ENCODE data around the gene ANKRD35. TPM values are rescaled to one million over a fixed set of nuclear protein-coding genes. Genes with fewer than 3 reads are reported as not detected.

Gene ANKRD35
- polyA plus RNA-seq, 1 of the 3 experiments (the other 2 are of a cell fraction) = 0.08 TPM

GRCh38 chr1:145886816-145887215, 1.1 kb upstream of the ANKRD35 start:
- Histone ChIP-seq H3K79me2 (ENCODE audit: insufficient read depth) (no peaks in the 10 kb centered on the region), H3K9ac (no peak overlapping the region), H3K27me3 (ENCODE audit: insufficient read depth) (no peaks in the 10 kb centered on the region), H4K20me1 (ENCODE audit: insufficient read depth) (no peaks in the 10 kb centered on the region), H3F3A (replicated peaks; ENCODE audit: insufficient read depth) (peaks cover 14% of the 10 kb centered on the region), H3K4me3 (ENCODE audit: low read depth in 2 of 2, low read length in 1 of 2) (no peak overlapping the region), H3K9me2 (no peaks in the 10 kb centered on the region), H3K27ac (ENCODE audit: low read depth in 2 of 2, low read length in 1 of 2) (no peak overlapping the region), H3K4me1 (ENCODE audit: control insufficient read depth in 1 of 2, insufficient read depth in 2 of 2, low read depth in 1 of 2, low read length in 1 of 2) (peaks cover 10 to 27% of the 10 kb centered on the region in 2 experiments), H3K9me3 (no peaks in the 10 kb centered on the region), H3K36me3 (replicated peaks in 1 of 2; ENCODE audit: control insufficient read depth in 1 of 2, insufficient read depth in 2 of 2, low read length in 1 of 2) (no peaks in the 10 kb centered on the region), H3K4me2 (no peak overlapping the region), H2AFZ (ENCODE audit: low read depth) (no peak overlapping the region)
- WGBS (ENCODE audit: low lambda C conversion rate) = 83% methylated on average over 8 of the region's 8 CpGs
- CTCF ChIA-PET = interaction anchor here (1.1 to 4.2 kb wide), 4 partner anchors 23 to 121 kb away, joined by 3 to 20 read pairs (median 12); partner anchors contain the start of genes ITGA10 and NUDT17
- DNase-seq = no peak
- TF ChIP-seq YY1 (IDR thresholded peaks at IDR 0.05; ENCODE audit: low read depth) = no peak
- no peak for TF ChIP-seq FOSL2 (IDR thresholded peaks at IDR 0.05; ENCODE audit: borderline replicate concordance, low read depth)
- TF ChIP-seq, protein P1, sequence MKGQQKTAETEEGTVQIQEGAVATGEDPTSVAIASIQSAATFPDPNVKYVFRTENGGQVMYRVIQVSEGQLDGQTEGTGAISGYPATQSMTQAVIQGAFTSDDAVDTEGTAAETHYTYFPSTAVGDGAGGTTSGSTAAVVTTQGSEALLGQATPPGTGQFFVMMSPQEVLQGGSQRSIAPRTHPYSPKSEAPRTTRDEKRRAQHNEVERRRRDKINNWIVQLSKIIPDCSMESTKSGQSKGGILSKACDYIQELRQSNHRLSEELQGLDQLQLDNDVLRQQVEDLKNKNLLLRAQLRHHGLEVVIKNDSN (IDR thresholded peaks at IDR 0.05; ENCODE audit: borderline replicate concordance, low read depth) = no peak
- POLR2A ChIA-PET = no interaction called here

DNA sequence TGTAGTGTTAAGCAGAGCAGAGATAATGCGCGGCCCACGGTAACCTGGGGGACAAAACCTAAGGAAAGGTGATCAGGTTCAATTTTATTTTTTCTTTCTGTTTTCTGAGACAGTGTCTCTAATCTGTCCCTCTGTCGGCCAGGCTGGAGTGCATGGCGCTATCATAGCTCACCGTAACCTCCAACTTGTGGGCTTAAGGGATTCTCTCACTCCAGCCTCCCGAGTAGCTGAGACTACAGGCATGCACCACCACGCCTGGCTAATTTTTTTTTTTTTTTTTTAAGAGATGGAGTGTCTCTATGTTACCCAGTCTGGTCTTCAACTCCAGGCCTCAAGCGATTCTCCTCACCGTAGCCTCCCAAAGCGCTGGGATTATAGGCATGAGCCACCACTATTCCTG, 724 bp upstream of the ANKRD35 start:
- no peaks in the 10 kb centered on the region for H3K9me2 ChIP-seq
- H4K20me1 ChIP-seq (ENCODE audit: insufficient read depth) = no peaks in the 10 kb centered on the region
- POLR2A ChIA-PET = interaction anchor here (1.4 kb wide), 1 partner anchor 27 kb away, joined by 8 read pairs; the partner anchor contains the start of gene PIAS3
- TF ChIP-seq POLR2AphosphoS5 (IDR thresholded peaks at IDR 0.05; ENCODE audit: low read depth, low read length) = no peak
- H3K4me2 ChIP-seq = peak overlapping the region; percentile 87
- no peaks in the 10 kb centered on the region for H3K27me3 ChIP-seq (ENCODE audit: insufficient read depth)
- H2AFZ ChIP-seq (ENCODE audit: low read depth) = peak overlapping the region; percentile 92
- H3K79me2 ChIP-seq (ENCODE audit: insufficient read depth) = no peaks in the 10 kb centered on the region
- H3K36me3 ChIP-seq (replicated peaks in 1 of 2; ENCODE audit: control insufficient read depth in 1 of 2, insufficient read depth in 2 of 2, low read length in 1 of 2) = no peaks in the 10 kb centered on the region
- 52% methylated on average over 11 of the region's 11 CpGs for WGBS (ENCODE audit: low lambda C conversion rate)
- H3K9me3 ChIP-seq = no peaks in the 10 kb centered on the region
- no peak overlapping the region for H3K9ac ChIP-seq
- H3K4me1 ChIP-seq (ENCODE audit: control insufficient read depth in 1 of 2, insufficient read depth in 2 of 2, low read depth in 1 of 2, low read length in 1 of 2) = peaks cover 7 to 24% of the 10 kb centered on the region in 2 experiments
- DNase-seq = no peak
- CTCF ChIA-PET = interaction anchor here (1.1 to 4.2 kb wide), 4 partner anchors 23 to 121 kb away, joined by 3 to 20 read pairs (median 12); partner anchors contain the start of genes ITGA10 and NUDT17
- H3K27ac ChIP-seq (ENCODE audit: low read depth in 2 of 2, low read length in 1 of 2) = no peak overlapping the region
- peaks cover 11% of the 10 kb centered on the region for H3F3A ChIP-seq (replicated peaks; ENCODE audit: insufficient read depth)
- peak overlapping the region; percentile 60 to 72 for H3K4me3 ChIP-seq (ENCODE audit: low read depth in 2 of 2, low read length in 1 of 2)

- no peaks in the 10 kb centered on the region for H3K36me3 ChIP-seq (replicated peaks in 1 of 2; ENCODE audit: control insufficient read depth in 1 of 2, insufficient read depth in 2 of 2, low read length in 1 of 2)
- 67% methylated on average over 1 of the region's 1 CpG for WGBS (ENCODE audit: low lambda C conversion rate)
- H3K4me2 ChIP-seq = peak overlapping the region; percentile 87
- DNase-seq = no peak
- H3K9ac ChIP-seq = no peak overlapping the region
- ChIA-PET CTCF (interaction anchor here (1.5 to 6.5 kb wide), 3 partner anchors 7 to 39 kb away, joined by 4 to 54 read pairs (median 6); partner anchors contain the start of genes ITGA10 and NUDT17), POLR2A (no interaction called here)
- no peaks in the 10 kb centered on the region for H3K79me2 ChIP-seq (ENCODE audit: insufficient read depth)
- H3K9me3 ChIP-seq = no peaks in the 10 kb centered on the region
- H3K27ac ChIP-seq (ENCODE audit: low read depth in 2 of 2, low read length in 1 of 2) = no peak overlapping the region
- H4K20me1 ChIP-seq (ENCODE audit: insufficient read depth) = no peaks in the 10 kb centered on the region
- 0 out of 4 replicates have a peak overlapping the region, but pooled peaks of 1 of the 2 experiments have one; percentile 3 for H3K4me3 ChIP-seq (ENCODE audit: low read depth in 2 of 2, low read length in 1 of 2)
- H2AFZ ChIP-seq (ENCODE audit: low read depth) = no peak overlapping the region
- TF ChIP-seq NFIC (IDR thresholded peaks at IDR 0.05; ENCODE audit: borderline replicate concordance) = no peak
- TF ChIP-seq MEF2A (IDR thresholded peaks at IDR 0.05; ENCODE audit: borderline replicate concordance, low read depth) = no peak
- no peak for TF ChIP-seq JUND (IDR thresholded peaks at IDR 0.05)
- no peak for TF ChIP-seq FOXJ3 (CRISPR knock-in tag; IDR thresholded peaks at IDR 0.05)
- no peak for TF ChIP-seq GATA2 (CRISPR knock-in tag; IDR thresholded peaks at IDR 0.05)
- H3K27me3 ChIP-seq (ENCODE audit: insufficient read depth) = no peaks in the 10 kb centered on the region
- no peaks in the 10 kb centered on the region for H3K9me2 ChIP-seq
- peaks cover 2 to 15% of the 10 kb centered on the region in 2 experiments; a peak in 3 of 4 replicates for H3K4me1 ChIP-seq (ENCODE audit: control insufficient read depth in 1 of 2, insufficient read depth in 2 of 2, low read depth in 1 of 2, low read length in 1 of 2)
- peaks cover 7% of the 10 kb centered on the region for H3F3A ChIP-seq (replicated peaks; ENCODE audit: insufficient read depth)
Observed at GRCh38 chr1:145884675-145885074, 991 bp downstream of the ANKRD35 start.
